NOMO-1 treated with dmso at 0.1 percent for 144 hours (cell line): ENCODE measurements around the gene RBM18.

Experiments used
- DNase-seq: peaks from one replicate; lab custom pipeline; 2025; ENCODE audit not compliant: unreplicated experiment; lab: John Stamatoyannopoulos, UW

The RBM18 gene

GRCh38 chr9:122206118-122207046 is 58.3 kb downstream of the RBM18 start:
- no peak for DNase-seq

- no peak for DNase-seq
Measured at GRCh38 chr9:122205176-122205575, 59.5 kb downstream of the RBM18 start.

- DNase-seq: no peak
Measured at GRCh38 chr9:122204491-122204890, 60.1 kb downstream of the RBM18 start.

- DNase-seq: no peak
Measured at GRCh38 chr9:122204055-122204454, 60.6 kb downstream of the RBM18 start.

- DNase-seq: no peak
Measured at GRCh38 chr9:122202111-122202510, 62.5 kb downstream of the RBM18 start.

GRCh38 chr9:122201641-122202040 is 63.0 kb downstream of the RBM18 start:
- DNase-seq: no peak

- no peak for DNase-seq
Measured at GRCh38 chr9:122200960-122201595, 63.6 kb downstream of the RBM18 start.

GRCh38 chr9:122197882-122198281 is 66.8 kb downstream of the RBM18 start:
- no peak for DNase-seq

GRCh38 chr9:122197426-122197825 is 67.2 kb downstream of the RBM18 start:
- DNase-seq: no peak

GRCh38 chr9:122195875-122196274 is 68.8 kb downstream of the RBM18 start:
- no peak for DNase-seq

- DNase-seq: no peak
Measured at GRCh38 chr9:122193651-122194050, 71.0 kb downstream of the RBM18 start.

- no peak for DNase-seq
Measured at GRCh38 chr9:122192914-122193525, 71.6 kb downstream of the RBM18 start.

GRCh38 chr9:122192261-122192875 is 72.3 kb downstream of the RBM18 start:
- no peak for DNase-seq

- no peak for DNase-seq
Measured at GRCh38 chr9:122191584-122191983, 73.1 kb downstream of the RBM18 start.

GRCh38 chr9:122190597-122191381 is 73.9 kb downstream of the RBM18 start:
- no peak for DNase-seq

- DNase-seq: no peak
Measured at GRCh38 chr9:122188369-122188768, 76.3 kb downstream of the RBM18 start.
